Measurements from ENCODE around the gene NDUFAF7.
"Not testable (repeated sequence)": the region's sequence is repeated elsewhere in the genome, so short reads cannot be mapped to it uniquely, and the experiment has no call there.

NDUFAF7 gene

GRCh38 chr2:37215250-37215649, 16.2 kb upstream of the NDUFAF7 start:
- no peak for DNase-seq

DNA sequence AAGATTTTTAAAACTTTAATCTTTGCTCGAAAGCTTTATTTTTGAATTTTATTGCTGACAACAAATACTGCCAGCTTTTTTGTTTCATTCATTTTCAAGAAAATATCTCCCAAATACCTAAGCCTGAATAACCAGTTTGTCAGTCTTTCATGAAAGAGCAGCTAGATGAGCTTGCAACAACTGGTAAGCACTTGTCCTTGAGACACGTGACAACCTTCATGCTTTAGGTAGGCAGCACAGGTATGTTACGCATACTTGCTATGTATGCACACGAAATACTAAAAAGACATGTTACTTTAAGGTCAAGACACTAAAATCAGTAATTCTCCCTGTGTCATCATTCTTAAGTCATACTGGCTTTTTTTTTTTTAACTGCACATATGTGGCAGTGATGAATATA, 12.4 kb upstream of the NDUFAF7 start:
- no peak for DNase-seq

GRCh38 chr2:37223131-37223530, 8.3 kb upstream of the NDUFAF7 start:
- DNase-seq = no peak

DNA sequence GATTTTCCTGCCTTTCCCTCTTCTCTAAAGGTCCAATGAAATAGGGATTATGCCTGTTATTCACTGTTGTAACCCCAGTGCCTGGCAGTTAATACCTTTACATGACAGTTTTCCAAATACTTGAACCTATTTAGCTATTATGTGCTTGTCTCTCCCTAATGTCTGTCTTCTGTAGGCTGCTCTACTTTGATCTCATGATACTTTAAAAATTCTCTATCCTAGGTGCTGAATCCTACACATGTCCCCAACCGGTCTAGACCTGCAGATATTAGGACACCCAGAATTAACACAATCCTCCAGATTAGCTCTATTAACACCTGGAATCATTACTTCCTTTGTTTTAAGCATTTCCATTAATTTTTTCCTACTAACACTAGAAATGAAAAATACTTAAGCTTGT, 7.4 kb upstream of the NDUFAF7 start:
- DNase-seq = no peak

DNA sequence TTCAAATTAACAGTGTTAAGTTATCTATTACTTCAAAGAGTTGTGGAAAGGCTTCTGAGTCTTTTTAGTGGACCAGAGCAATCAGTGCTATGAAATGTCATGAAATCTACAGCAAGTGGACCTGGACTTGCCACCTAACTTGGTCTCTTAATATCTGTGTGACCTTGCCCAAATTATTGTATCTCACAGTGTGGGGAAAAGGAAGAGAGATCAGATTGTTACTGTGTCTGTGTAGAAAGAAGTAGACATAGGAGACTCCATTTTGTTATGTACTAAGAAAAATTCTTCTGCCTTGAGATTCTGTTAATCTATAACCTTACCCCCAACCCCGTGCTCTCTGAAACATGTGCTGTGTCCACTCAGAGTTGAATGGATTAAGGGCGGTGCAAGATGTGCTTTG, 6.3 kb upstream of the NDUFAF7 start:
- not testable (repeated sequence) for DNase-seq

- no peak for DNase-seq
Observed at GRCh38 chr2:37226863-37227262, 4.6 kb upstream of the NDUFAF7 start.

- no peak for DNase-seq
Observed at GRCh38 chr2:37228788-37229187, 2.7 kb upstream of the NDUFAF7 start.

DNA sequence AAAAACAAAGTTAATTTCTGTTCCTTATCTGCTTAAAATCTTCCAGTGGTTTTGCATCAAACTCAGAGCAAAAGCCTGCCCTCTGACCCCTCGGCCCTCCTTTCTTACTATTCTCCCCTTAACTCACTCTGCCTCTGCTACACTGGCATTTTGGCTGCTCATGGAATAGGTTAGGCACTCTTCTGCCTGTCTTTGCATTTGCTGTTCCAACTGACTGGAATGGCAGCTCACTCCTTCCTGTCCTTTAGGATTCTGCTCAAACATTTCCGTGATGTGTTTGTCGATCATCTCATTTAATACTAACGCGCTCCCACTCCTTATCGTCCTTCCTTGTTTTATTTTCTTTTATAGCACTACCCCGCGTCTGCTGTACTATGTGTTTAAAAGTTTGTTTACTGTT, 877 bp upstream of the NDUFAF7 start:
- DNase-seq = no peak

- no peak for DNase-seq
Observed at GRCh38 chr2:37232131-37232933, 874 bp downstream of the NDUFAF7 start.

DNA sequence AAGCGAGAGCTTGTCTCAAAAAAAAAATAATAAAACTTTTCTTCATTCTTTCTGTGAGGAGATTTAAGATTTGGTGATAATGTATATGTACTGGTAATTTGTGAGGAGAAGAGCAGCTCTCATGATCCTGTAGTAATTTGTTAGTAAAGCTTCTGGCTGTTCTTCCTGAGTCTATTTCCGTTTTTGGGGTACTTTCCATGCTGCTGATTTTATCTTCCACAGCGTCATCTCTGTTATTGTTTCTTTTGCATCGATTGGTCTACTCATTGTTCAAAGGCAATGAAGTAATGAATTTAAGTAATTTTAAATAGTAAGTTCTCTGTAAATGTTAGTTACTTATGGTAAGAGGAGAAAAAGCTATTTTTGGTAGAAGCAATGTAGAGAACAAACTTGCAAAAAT, 12.0 kb downstream of the NDUFAF7 start:
- no peak for DNase-seq

- DNase-seq = no peak
Observed at GRCh38 chr2:37244017-37244416, 12.6 kb downstream of the NDUFAF7 start.

- DNase-seq = no peak
Observed at GRCh38 chr2:37244755-37245154, 13.3 kb downstream of the NDUFAF7 start.

DNA sequence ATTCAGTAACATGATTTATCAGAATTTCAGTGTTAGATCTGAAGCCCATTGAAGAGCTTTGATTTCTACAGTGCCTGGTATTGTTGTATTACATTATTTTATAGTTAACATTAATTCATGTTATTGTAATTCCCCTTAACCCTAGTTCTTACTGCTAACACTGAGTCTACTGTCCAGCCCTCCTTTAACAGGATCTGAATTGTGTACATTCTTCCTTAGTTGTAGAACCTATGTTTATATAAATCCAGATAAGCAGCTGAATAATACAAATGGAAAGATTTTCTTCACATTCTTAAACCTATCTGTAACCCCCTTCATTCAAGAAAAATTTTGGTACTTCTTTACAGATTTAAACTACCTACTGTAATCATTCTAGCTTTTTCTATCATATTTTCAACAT, 14.7 kb downstream of the NDUFAF7 start:
- no peak for DNase-seq

DNA sequence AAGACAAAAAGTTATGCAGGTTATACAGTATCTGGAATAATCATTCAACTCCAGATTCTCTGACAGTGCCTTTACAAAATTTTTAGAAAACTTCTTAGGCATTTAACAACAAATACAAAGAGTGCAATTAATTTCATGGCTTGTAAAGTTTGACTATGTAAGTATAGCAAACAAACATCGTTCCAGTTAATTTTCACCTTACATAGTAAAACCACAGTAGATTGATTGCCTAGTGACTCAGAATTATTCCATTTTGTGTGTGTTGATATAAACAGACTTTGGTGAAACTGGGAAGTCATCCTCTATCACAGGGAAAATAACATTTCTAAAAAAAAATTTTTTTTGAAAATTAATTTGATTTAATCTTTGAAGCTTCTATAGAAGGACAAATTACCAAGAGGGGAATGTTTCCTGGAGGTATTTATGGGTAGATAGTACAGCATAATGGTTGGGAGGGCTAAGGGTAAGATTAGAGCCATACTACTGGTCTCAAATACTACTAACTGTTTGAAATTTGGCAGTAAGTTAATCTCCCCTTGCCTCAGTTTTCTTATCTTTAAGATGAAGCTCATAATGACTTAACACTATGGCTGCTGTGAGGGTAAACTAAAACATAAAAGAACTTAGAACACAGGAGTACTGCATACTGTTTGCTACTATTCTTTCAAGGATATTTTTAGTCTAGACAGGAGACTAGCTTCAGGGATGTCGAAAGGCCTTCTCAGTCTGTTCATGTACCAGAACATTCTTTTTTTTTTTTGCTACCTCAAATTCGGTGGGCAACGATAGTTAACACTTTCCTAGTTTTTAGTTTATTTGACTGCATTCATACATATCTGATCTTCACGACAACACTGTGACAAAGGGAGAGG, 19.6 kb downstream of the NDUFAF7 start:
- no peak for DNase-seq

- DNase-seq = no peak
Observed at GRCh38 chr2:37262522-37262921, 31.1 kb downstream of the NDUFAF7 start.

GRCh38 chr2:37263839-37264238, 32.4 kb downstream of the NDUFAF7 start:
- no peak for DNase-seq

DNA sequence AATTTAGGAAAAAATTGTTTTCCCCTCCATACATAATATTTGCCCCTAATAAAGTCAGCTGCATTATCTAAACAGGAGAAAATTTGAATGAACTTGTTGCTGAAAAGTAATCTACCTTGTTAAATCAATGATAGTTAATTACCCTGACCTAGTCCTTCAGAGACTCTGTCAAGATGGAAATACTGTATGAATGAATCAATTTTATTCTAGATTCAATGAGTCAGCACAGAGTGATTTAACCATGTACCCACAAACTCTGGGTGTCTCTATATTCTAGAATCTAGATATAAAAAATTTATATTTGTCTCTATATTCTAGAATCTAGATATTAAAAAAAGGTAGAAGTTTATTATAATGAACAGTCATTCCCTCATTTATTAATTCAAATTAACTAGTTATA, 36.2 kb downstream of the NDUFAF7 start:
- no peak for DNase-seq

GRCh38 chr2:37268111-37268510, 36.7 kb downstream of the NDUFAF7 start:
- no peak for DNase-seq

- no peak for DNase-seq
Observed at GRCh38 chr2:37271376-37272067, 40.1 kb downstream of the NDUFAF7 start.

GRCh38 chr2:37274359-37274965, 43.0 kb downstream of the NDUFAF7 start:
- DNase-seq = no peak

DNA sequence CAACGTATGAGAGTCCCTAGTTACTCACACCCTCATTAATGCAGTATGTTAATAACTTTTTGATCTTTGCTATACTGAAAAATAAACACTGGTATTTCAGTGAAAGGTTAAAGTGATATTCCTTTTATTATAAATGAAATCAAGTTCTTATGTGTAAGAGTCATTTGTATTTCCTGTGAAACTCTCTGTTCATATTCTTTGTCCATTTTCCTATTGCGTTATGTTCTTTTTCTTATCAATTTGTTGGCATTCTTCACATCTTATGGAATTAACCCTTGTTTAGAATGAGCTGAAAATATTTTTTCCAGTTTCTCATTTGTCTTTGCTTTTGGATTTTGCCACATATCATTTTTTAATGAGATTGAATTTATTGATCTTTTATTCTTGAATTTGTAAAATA, 44.8 kb downstream of the NDUFAF7 start:
- no peak for DNase-seq

DNA sequence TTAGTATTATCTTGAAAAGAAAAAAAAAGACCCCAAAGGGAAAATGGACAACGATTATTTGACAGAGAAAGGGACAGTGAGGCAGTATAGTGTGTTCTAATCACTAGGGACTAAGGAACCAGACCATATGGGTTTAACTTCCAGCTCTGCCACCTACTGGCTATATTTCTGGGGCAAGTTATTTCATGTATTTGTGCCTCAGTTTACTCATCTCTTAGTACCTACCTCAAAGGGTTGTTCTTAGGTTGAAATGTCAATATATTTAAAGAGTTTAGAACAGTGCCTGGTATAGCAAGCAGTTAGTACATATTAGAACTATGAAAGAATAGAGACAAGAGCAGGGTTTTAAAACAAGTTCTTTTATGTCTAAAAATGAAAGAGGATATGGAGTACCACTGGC, 50.5 kb downstream of the NDUFAF7 start:
- DNase-seq = no peak

DNA sequence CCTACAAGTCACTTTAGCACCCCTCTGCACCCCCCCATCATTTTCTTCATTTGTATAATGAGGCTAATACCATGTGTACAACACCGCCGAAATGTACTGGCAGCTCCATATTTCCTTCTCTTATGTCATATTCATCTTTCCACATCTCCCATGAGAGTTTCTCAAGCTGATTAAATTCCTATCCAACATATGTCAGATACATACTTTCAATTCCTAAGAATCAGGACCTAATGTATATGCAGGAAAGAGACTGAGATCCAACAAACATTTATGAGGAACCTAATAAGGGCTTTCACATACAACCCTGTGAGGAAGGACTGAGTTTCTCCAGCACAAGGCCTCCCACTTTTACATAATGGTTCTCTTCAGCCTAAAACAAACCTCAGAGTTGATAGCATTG, 51.3 kb downstream of the NDUFAF7 start:
- no peak for DNase-seq

Measured in NCI-H2081 treated with DMSO at 0.1 percent for 48 hours (cell line).